Mucosa of stomach (tissue), 1 donor: ENCODE measurements around the gene FAM117B.

Source experiments
- H3K27me3 ChIP-seq: one replicate; pipeline ENCODE4 v1.7.0; 2013; ENCODE audit warnings: mild to moderate bottlenecking, low read length; ENCODE audit not compliant: control insufficient read depth, insufficient read depth
- H3K36me3 ChIP-seq: one replicate; pipeline ENCODE4 v1.7.0; 2013; ENCODE audit warnings: low read length; ENCODE audit not compliant: control insufficient read depth, insufficient read depth
- H3K4me1 ChIP-seq: one replicate; pipeline ENCODE4 v1.7.0; 2013; ENCODE audit warnings: mild to moderate bottlenecking, low read length; ENCODE audit not compliant: control insufficient read depth, insufficient read depth
- H3K4me3 ChIP-seq: one replicate; pipeline ENCODE4 v1.7.0; 2013; ENCODE audit warnings: low read length
- H3K9ac ChIP-seq: one replicate; pipeline ENCODE4 v1.7.0; 2013; ENCODE audit warnings: mild to moderate bottlenecking, low read length, moderate library complexity
- H3K9me3 ChIP-seq: one replicate; pipeline ENCODE4 v1.7.0; 2013; ENCODE audit warnings: mild to moderate bottlenecking, low read length, moderate library complexity; ENCODE audit not compliant: control insufficient read depth
- donor health status: Pancreatic carcinoma.

The FAM117B gene

DNA sequence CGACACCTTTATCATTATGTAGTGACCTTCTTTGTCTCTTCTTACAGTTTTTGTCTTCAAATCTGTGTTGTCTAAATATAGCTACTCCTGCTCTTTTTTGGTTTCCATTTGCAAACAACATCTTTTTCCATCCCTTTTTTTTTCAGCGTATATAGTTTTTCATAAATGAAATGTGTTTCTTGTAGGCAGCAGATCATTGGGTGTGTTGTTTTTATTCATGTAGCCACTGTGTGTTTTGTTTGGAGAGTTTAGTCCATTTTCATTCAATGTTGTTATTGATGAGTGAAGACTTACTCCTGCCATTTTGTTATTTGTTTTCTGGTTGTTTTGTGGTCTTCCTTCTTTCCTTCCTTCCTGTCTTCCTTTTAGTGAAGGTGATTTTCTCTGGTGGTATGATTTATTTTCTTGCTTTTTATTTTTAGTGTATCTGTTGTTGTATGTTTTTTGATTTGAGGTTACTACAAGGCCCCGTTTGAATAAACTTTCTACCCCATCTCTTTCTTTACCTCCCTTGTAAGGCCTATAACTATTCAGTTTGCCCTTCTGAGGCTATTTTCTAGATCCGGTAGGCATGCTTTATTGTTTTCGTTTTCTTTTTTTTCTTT, 81.4 kb downstream of the FAM117B start:
- Histone ChIP-seq H3K4me1 (no peaks in the 10 kb centered on the region), H3K9me3 (no peaks in the 10 kb centered on the region), H3K27me3 (no peaks in the 10 kb centered on the region), H3K9ac (no peak overlapping the region), H3K4me3 (no peak overlapping the region), H3K36me3 (no peaks in the 10 kb centered on the region)

GRCh38 chr2:202716953-202717597, 82.3 kb downstream of the FAM117B start:
- no peaks in the 10 kb centered on the region for H3K36me3 ChIP-seq
- H3K27me3 ChIP-seq, result no peaks in the 10 kb centered on the region
- no peaks in the 10 kb centered on the region for H3K9me3 ChIP-seq
- H3K9ac ChIP-seq, result no peak overlapping the region
- no peaks in the 10 kb centered on the region for H3K4me1 ChIP-seq
- no peak overlapping the region for H3K4me3 ChIP-seq

DNA sequence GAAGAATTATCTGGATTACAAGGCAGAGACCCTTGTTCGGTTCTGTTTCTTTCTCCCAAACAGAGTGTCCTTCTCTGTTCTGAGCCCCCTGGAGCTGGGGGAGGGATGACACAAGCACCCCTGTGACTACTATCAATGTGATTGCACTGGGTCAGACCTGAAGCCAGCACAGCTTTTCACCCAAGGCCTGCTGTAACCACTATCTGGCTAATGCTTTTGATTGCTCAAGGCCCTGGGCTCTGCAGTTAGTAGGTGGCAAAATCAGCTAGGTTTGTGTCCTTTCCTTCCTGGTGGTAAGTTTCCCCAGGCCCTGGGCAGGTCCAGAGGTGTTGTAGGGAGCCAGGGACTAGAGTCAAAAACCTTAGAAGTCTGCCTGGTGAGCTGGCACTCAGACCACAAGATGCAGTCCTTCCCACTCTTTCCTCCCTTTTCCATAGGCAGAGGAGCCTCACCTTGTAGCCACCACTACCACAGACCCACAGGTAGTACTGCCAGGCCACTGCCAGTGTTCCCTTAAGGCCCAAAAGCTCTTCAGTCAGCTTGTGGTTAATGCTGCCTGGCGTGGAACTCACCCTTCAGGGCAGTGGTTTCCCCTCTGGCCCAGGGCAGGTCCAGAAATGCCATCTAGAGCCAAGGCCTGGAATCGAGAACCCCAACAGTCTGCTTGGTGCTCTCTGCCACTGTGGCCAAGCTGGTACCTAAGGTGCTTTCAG, 83.0 kb downstream of the FAM117B start:
- no peaks in the 10 kb centered on the region for H3K27me3 ChIP-seq
- H3K9ac ChIP-seq, result no peak overlapping the region
- no peaks in the 10 kb centered on the region for H3K36me3 ChIP-seq
- no peaks in the 10 kb centered on the region for H3K4me1 ChIP-seq
- no peak overlapping the region for H3K4me3 ChIP-seq
- no peaks in the 10 kb centered on the region for H3K9me3 ChIP-seq

- Histone ChIP-seq H3K36me3 (no peaks in the 10 kb centered on the region), H3K9ac (no peak overlapping the region), H3K4me3 (no peak overlapping the region), H3K4me1 (no peaks in the 10 kb centered on the region), H3K27me3 (no peaks in the 10 kb centered on the region), H3K9me3 (no peaks in the 10 kb centered on the region)
Measured at GRCh38 chr2:202718614-202719013, 83.8 kb downstream of the FAM117B start.

DNA sequence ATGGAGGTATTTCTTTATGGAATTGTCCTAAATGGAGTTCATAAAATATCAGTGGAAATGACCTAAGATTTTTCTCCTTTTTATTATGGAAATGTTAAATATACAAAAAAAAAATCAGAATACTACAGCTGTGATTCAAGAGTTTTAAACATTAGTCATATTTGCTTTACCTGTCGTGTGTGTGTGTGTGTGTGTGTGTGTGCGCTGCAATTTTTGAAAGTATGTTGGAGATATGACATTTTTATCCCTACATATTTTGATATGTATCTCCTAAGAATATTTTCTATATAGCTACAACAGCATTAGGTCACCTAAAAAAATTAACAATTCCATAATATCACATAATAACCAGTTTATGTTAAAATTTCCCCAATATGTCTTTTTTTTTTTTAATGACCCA, 85.5 kb downstream of the FAM117B start:
- no peak overlapping the region for H3K9ac ChIP-seq
- no peak overlapping the region for H3K4me3 ChIP-seq
- no peaks in the 10 kb centered on the region for H3K9me3 ChIP-seq
- H3K36me3 ChIP-seq, result no peaks in the 10 kb centered on the region
- H3K4me1 ChIP-seq, result no peaks in the 10 kb centered on the region
- no peaks in the 10 kb centered on the region for H3K27me3 ChIP-seq

DNA sequence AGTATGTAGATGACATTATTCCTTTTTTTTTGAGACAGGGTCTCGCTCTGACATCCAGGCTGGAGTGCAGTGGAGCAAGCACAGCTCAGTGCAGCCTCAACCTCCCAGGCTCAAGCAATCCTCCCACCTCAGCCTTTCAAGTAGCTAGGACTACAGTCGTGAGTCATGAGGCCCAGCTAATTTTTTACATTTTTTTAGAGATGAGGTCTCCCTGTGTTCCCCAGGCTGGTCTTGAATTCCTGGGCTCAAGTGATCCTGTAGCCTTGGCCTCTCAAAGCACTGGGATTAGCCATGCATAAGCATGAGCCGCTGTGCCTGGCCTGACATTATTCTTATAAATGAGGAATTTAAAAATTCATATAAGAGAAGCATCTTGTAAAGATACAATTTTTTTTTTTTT, 86.9 kb downstream of the FAM117B start:
- H3K27me3 ChIP-seq, result no peaks in the 10 kb centered on the region
- H3K4me3 ChIP-seq, result no peak overlapping the region
- no peak overlapping the region for H3K9ac ChIP-seq
- no peaks in the 10 kb centered on the region for H3K9me3 ChIP-seq
- H3K4me1 ChIP-seq, result no peaks in the 10 kb centered on the region
- H3K36me3 ChIP-seq, result no peaks in the 10 kb centered on the region

- no peaks in the 10 kb centered on the region for H3K4me1 ChIP-seq
- H3K9me3 ChIP-seq, result no peaks in the 10 kb centered on the region
- no peaks in the 10 kb centered on the region for H3K36me3 ChIP-seq
- no peak overlapping the region for H3K4me3 ChIP-seq
- H3K27me3 ChIP-seq, result no peaks in the 10 kb centered on the region
- no peak overlapping the region for H3K9ac ChIP-seq
Measured at GRCh38 chr2:202723746-202724145, 89.0 kb downstream of the FAM117B start.

DNA sequence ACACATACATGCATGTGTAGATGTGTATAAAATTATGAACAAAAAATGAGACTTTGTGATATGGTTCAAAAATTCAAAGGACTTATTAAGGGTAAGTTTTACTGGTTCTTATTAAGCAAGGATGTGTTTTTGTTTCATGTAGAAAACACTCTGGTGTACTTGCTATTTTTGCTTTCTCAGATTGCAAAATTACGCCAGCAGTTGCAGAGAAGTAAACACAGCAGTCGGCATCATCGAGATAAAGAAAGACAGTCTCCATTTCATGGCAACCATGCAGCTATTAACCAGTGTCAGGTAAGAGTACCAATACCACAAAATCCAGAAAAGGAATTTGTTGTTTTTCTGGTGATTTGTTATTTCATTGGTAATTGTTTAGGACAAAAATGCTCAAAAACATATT, 91.3 kb downstream of the FAM117B start:
- Histone ChIP-seq H3K9me3 (no peaks in the 10 kb centered on the region), H3K4me3 (no peak overlapping the region), H3K9ac (no peak overlapping the region), H3K4me1 (no peaks in the 10 kb centered on the region), H3K36me3 (no peaks in the 10 kb centered on the region), H3K27me3 (no peaks in the 10 kb centered on the region)

DNA sequence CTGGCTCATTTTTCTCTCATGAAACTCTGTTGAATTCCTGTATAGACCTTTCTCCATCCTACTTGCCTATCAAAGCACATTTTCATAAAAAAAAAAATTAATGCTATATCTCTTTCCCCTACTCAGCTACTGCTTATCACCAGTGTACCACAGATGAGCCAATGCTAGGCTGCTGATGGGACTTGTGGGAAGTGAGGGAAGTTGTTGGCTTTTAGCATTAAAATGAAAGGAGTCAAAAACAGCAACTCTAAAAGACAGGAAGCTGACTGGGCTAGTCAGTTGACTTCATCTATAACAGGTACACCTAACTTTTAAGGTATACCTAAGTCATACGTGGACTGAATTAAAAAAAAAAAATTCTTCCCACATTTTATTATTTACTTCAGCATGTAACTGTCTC, 102.1 kb downstream of the FAM117B start:
- no peaks in the 10 kb centered on the region for H3K9me3 ChIP-seq
- H3K4me3 ChIP-seq, result no peak overlapping the region
- no peak overlapping the region for H3K9ac ChIP-seq
- no peaks in the 10 kb centered on the region for H3K4me1 ChIP-seq
- H3K27me3 ChIP-seq, result no peaks in the 10 kb centered on the region
- no peaks in the 10 kb centered on the region for H3K36me3 ChIP-seq

- H3K9me3 ChIP-seq, result no peaks in the 10 kb centered on the region
- H3K4me3 ChIP-seq, result no peak overlapping the region
- no peaks in the 10 kb centered on the region for H3K36me3 ChIP-seq
- H3K27me3 ChIP-seq, result no peaks in the 10 kb centered on the region
- no peak overlapping the region for H3K9ac ChIP-seq
- no peaks in the 10 kb centered on the region for H3K4me1 ChIP-seq
Measured at GRCh38 chr2:202743613-202744012, 108.8 kb downstream of the FAM117B start.

GRCh38 chr2:202749477-202749876, 114.7 kb downstream of the FAM117B start:
- Histone ChIP-seq H3K4me3 (no peak overlapping the region), H3K4me1 (no peaks in the 10 kb centered on the region), H3K36me3 (no peaks in the 10 kb centered on the region), H3K9ac (no peak overlapping the region), H3K9me3 (no peaks in the 10 kb centered on the region), H3K27me3 (no peaks in the 10 kb centered on the region)

- Histone ChIP-seq H3K36me3 (no peaks in the 10 kb centered on the region), H3K27me3 (no peaks in the 10 kb centered on the region), H3K4me1 (no peaks in the 10 kb centered on the region), H3K9ac (no peak overlapping the region), H3K4me3 (no peak overlapping the region), H3K9me3 (no peaks in the 10 kb centered on the region)
Measured at GRCh38 chr2:202750763-202751427, 116.1 kb downstream of the FAM117B start.
